Activated B cell treated with CpG ODN at 0.5 μM for 24 hours (primary cell): ENCODE data around the gene COX7B2. TPM values are rescaled to one million over a fixed set of nuclear protein-coding genes. Genes with fewer than 3 reads are reported as not detected.

Experiments
- ATAC-seq: fragments of 200-7000 bp; cut with Tn5 transposase; one replicate; pipeline ENCODE4 v1.10.0; 2021; ENCODE audit warnings: low read depth, mild to moderate bottlenecking, moderate library complexity
- CTCF ChIA-PET: fragments of 350-600 bp; sonication (Branson Sonifier 250); formaldehyde crosslinking; loops from one replicate; lab custom pipeline; 2021; ENCODE audit warnings: antibody characterized with exemption; lab: Charles Lee
- POLR2A ChIA-PET: fragments of 350-600 bp; sonication (Branson Sonifier 250); formaldehyde crosslinking; loops from one replicate; lab custom pipeline; 2021; ENCODE audit warnings: antibody characterized with exemption; lab: Charles Lee
- DNase-seq: peaks from one replicate; pipeline ENCODE4 v3.0.0; 2022
- H3K27ac Mint-ChIP-seq: one replicate; pipeline ENCODE4 v1.8.0; 2020; ENCODE audit warnings: mixed read lengths
- H3K27me3 Mint-ChIP-seq: one replicate; pipeline ENCODE4 v1.8.0; 2021; ENCODE audit warnings: mixed read lengths
- H3K36me3 Mint-ChIP-seq: one replicate; pipeline ENCODE4 v1.8.0; 2021; ENCODE audit warnings: low read depth, mixed read lengths
- H3K4me1 Mint-ChIP-seq: one replicate; pipeline ENCODE4 v1.8.0; 2021; ENCODE audit warnings: mixed read lengths
- H3K4me3 Mint-ChIP-seq: one replicate; pipeline ENCODE4 v1.8.0; 2020; ENCODE audit warnings: mild to moderate bottlenecking, mixed read lengths
- H3K9me3 Mint-ChIP-seq: one replicate; pipeline ENCODE4 v1.8.0; 2020; ENCODE audit warnings: mixed read lengths
- CTCF ChIP-seq: fragments of 200-600 bp; IDR thresholded peaks from one replicate; pipeline ENCODE4 v1.8.0; 2022; ENCODE audit warnings: antibody characterized with exemption, mild to moderate bottlenecking
- intact Hi-C: fragments of 100-400 bp; cut with micrococcal nuclease; formaldehyde crosslinking; loops from one replicate; pipeline ENCODE4 v1.15.1; 2024
- total RNA-seq: library from RNA; stranded (reverse); gene quantifications from 2 replicates; pipeline ENCODE4 v1.2.3, GENCODE V29; 2022

COX7B2 gene
- total RNA-seq, 1 donor from 2014 or later, result not detected

- Mint-ChIP-seq H3K4me3 (no peak overlapping the region), H3K36me3 (no peaks in the 10 kb centered on the region), H3K27me3 (no peaks in the 10 kb centered on the region), H3K4me1 (no peaks in the 10 kb centered on the region), H3K9me3 (no peaks in the 10 kb centered on the region), H3K27ac (no peak overlapping the region)
- intact Hi-C loops, result loop anchor here (10.0 kb wide), 1 partner anchor 1003 kb away; no protein-coding TSS in a partner anchor
- DNase-seq (no peak), ATAC-seq (no peak)
- ChIA-PET POLR2A (no interaction called here), CTCF (no interaction called here)
- no peak for TF ChIP-seq CTCF
These were observed 22.9 kb upstream of the COX7B2 start for GRCh38 chr4:46931981-46932380.

- no peak for TF ChIP-seq CTCF
- POLR2A ChIA-PET, result no interaction called here
- Mint-ChIP-seq H3K27ac (no peak overlapping the region), H3K27me3 (no peaks in the 10 kb centered on the region), H3K4me3 (no peak overlapping the region), H3K4me1 (no peaks in the 10 kb centered on the region), H3K9me3 (no peaks in the 10 kb centered on the region), H3K36me3 (no peaks in the 10 kb centered on the region)
- intact Hi-C loops, result loop anchor here (10.0 kb wide), 1 partner anchor 1004 kb away; no protein-coding TSS in a partner anchor
- DNase-seq (no peak), ATAC-seq (no peak)
- CTCF ChIA-PET, result no interaction called here
These were observed 21.8 kb upstream of the COX7B2 start for GRCh38 chr4:46930891-46931290.

DNA sequence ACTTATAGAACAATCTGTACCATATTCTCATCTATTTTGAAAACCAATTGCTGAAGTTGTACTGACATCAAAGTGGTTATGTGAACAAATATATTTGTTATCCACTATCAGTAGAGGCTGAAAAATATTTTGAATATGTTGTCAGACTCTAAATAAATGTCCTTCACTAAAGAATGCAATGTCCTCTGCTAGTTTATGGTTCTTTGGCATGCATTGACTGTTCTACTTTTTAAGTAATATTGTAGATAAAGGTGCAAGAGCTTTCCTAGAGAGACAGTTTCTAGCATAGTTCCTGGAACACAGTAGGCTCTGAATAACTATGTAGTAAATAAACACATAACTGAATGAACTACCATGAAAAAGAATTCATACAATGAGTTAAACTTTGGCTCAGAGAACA is 18.2 kb upstream of the COX7B2 start:
- Mint-ChIP-seq H3K9me3 (no peaks in the 10 kb centered on the region), H3K36me3 (no peaks in the 10 kb centered on the region), H3K4me1 (no peaks in the 10 kb centered on the region), H3K27ac (no peak overlapping the region), H3K4me3 (no peak overlapping the region), H3K27me3 (no peaks in the 10 kb centered on the region)
- intact Hi-C loops, result no loop called here
- POLR2A ChIA-PET, result no interaction called here
- ATAC-seq (no peak), DNase-seq (no peak)
- CTCF ChIA-PET, result no interaction called here
- TF ChIP-seq CTCF, result no peak

GRCh38 chr4:46924789-46925529 is 15.9 kb upstream of the COX7B2 start:
- no peak for ATAC-seq
- no peaks in the 10 kb centered on the region for H3K9me3 Mint-ChIP-seq
- POLR2A ChIA-PET, result no interaction called here
- CTCF ChIA-PET, result no interaction called here
- DNase-seq, result no peak
- H3K27me3 Mint-ChIP-seq, result no peaks in the 10 kb centered on the region
- H3K36me3 Mint-ChIP-seq, result no peaks in the 10 kb centered on the region
- no peak overlapping the region for H3K4me3 Mint-ChIP-seq
- no peaks in the 10 kb centered on the region for H3K4me1 Mint-ChIP-seq
- intact Hi-C loops, result no loop called here
- H3K27ac Mint-ChIP-seq, result no peak overlapping the region
- TF ChIP-seq CTCF, result no peak

DNA sequence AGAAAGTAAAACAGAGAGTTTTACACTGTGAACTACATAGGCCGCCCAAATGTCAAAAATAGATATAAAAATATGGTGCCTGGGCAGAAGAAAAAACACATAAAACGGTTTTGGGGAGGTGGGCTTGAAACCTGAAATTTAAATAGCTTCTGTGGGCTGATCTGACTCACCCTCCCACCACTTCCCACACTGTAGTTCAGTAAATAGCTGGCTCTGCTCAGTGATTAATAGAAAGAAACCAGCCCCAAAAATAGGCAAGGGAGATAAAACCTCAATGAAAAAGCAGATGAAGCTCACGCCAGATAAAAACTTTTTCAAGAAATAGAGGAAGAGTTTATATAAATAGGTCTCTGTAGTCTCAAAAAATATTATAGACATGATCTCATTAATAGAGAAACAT is 13.2 kb upstream of the COX7B2 start:
- ATAC-seq (no peak), DNase-seq (no peak)
- Mint-ChIP-seq H3K36me3 (no peaks in the 10 kb centered on the region), H3K4me1 (no peaks in the 10 kb centered on the region), H3K4me3 (no peak overlapping the region), H3K9me3 (no peaks in the 10 kb centered on the region), H3K27me3 (no peaks in the 10 kb centered on the region), H3K27ac (no peak overlapping the region)
- intact Hi-C loops, result no loop called here
- no peak for TF ChIP-seq CTCF
- CTCF ChIA-PET, result no interaction called here
- POLR2A ChIA-PET, result no interaction called here
